Stimulated activated CD4-positive, alpha-beta T cell treated with anti-CD3 and anti-CD28 coated beads, Interleukin-15, amount 100 ng/mL, for 48 hours (primary cell): ENCODE data around the gene CIDEC.
"Not testable (repeated sequence)": the region's sequence is repeated elsewhere in the genome, so short reads cannot be mapped to it uniquely, and the experiment has no call there.

Experiments
- DNase-seq, 2 donors: peaks; one replicate each; pipeline ENCODE4 v3.0.0-alpha.2; 2020; ENCODE audit warnings: low read depth in 2 of 2

Gene CIDEC

GRCh38 chr3:9876255-9876654 is 3.8 kb downstream of the CIDEC start:
- DNase-seq: not testable (repeated sequence)

- no peak for DNase-seq
Measured at GRCh38 chr3:9875448-9875847, 4.6 kb downstream of the CIDEC start.

GRCh38 chr3:9872067-9872466 is 8.0 kb downstream of the CIDEC start:
- not testable (repeated sequence) for DNase-seq

- no peak for DNase-seq
Measured at GRCh38 chr3:9870978-9871377, 9.1 kb downstream of the CIDEC start.

- DNase-seq: no peak
Measured at GRCh38 chr3:9869955-9870354, 10.1 kb downstream of the CIDEC start.

- DNase-seq: no peak
Measured at GRCh38 chr3:9867106-9867505, 12.9 kb downstream of the CIDEC start.

GRCh38 chr3:9866639-9867038 is 13.4 kb downstream of the CIDEC start:
- DNase-seq: no peak

- not testable (repeated sequence) for DNase-seq
Measured at GRCh38 chr3:9865125-9865637, 14.9 kb downstream of the CIDEC start.

- no peak for DNase-seq
Measured at GRCh38 chr3:9864200-9864927, 15.7 kb downstream of the CIDEC start.

- no peak for DNase-seq
Measured at GRCh38 chr3:9863058-9863772, 16.8 kb downstream of the CIDEC start.

GRCh38 chr3:9862391-9863057 is 17.5 kb downstream of the CIDEC start:
- peak in 1 of 2 donors; percentile 19 for DNase-seq

- no peak for DNase-seq
Measured at GRCh38 chr3:9861626-9862130, 18.4 kb downstream of the CIDEC start.

GRCh38 chr3:9861201-9861600 is 18.9 kb downstream of the CIDEC start:
- no peak for DNase-seq

- DNase-seq: no peak
Measured at GRCh38 chr3:9859530-9860025, 20.5 kb downstream of the CIDEC start.

GRCh38 chr3:9855594-9855993 is 24.5 kb downstream of the CIDEC start:
- no peak for DNase-seq

- DNase-seq: not testable (repeated sequence)
Measured at GRCh38 chr3:9854291-9854940, 25.6 kb downstream of the CIDEC start.

GRCh38 chr3:9852528-9852927 is 27.5 kb downstream of the CIDEC start:
- no peak for DNase-seq

- not testable (repeated sequence) for DNase-seq
Measured at GRCh38 chr3:9851926-9852325, 28.1 kb downstream of the CIDEC start.

- DNase-seq: not testable (repeated sequence)
Measured at GRCh38 chr3:9851383-9851782, 28.7 kb downstream of the CIDEC start.

- not testable (repeated sequence) for DNase-seq
Measured at GRCh38 chr3:9848860-9849259, 31.2 kb downstream of the CIDEC start.

- DNase-seq: not testable (repeated sequence)
Measured at GRCh38 chr3:9847870-9848269, 32.2 kb downstream of the CIDEC start.
